ENCODE data around the gene RCAN1. TPM values are rescaled to one million over a fixed set of nuclear protein-coding genes. Genes with fewer than 3 reads are reported as not detected.

The RCAN1 gene
- total and polyA plus RNA-seq, 9 of the 15 experiments (the other 6 are each of a cell fraction or from before 2014, with no cell fraction given) = 4.4 to 16.5 (median 12.3) TPM

DNA sequence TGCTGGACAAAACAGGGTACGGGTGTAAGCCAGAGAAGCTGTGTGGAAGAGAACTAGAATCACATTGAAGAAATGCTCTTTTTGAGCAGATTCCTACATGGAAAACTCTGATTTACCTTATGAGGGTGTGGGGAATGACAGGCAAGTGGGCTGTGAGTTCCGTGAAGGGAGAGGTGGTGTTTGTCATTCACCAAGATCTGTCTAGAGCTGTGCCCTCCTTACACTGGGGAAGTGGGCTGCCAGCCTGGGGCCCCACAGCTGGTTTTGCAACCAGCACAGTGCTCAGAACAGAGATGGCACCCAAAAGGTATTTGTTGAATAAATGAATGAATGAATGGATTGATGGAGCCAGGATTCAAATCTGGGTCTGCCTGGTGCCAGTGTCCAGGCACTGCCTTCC, 10.4 kb downstream of the RCAN1 start:
- no peaks in the 10 kb centered on the region for H3K9me1 ChIP-seq (ENCODE audit: control insufficient read depth, insufficient read depth, low read length)
- BruUV-seq (replicated peaks) = no TSS peak
- no peaks in the 10 kb centered on the region for H3K79me2 ChIP-seq (ENCODE audit: control insufficient read depth, insufficient read depth, low read length)
- H3K27ac ChIP-seq (ENCODE audit: extremely low read depth, low read depth, low read length) = no peak overlapping the region
- no peak overlapping the region for H3K4me3 ChIP-seq
- H3K36me3 ChIP-seq (ENCODE audit: control insufficient read depth, insufficient read depth, low read length) = no peaks in the 10 kb centered on the region
- FAIRE-seq (no peak), DNase-seq (ENCODE audit: extremely low read depth in 1 of 4, low spot score in 3 of 4) (no peak), ATAC-seq (no peak)
- H4K20me1 ChIP-seq (replicated peaks; ENCODE audit: control insufficient read depth, insufficient read depth, low read length) = peaks cover 3% of the 10 kb centered on the region; the same call in 1 of the 2 replicates
- H3K9ac ChIP-seq (ENCODE audit: insufficient read depth in 1 of 2, low read depth in 2 of 2, low read length in 2 of 2) = no peak overlapping the region
- 26% methylated on average over 2 of the region's 2 CpGs for WGBS (ENCODE audit: insufficient coverage, low coverage, missing lambda C conversion rate)
- no peaks in the 10 kb centered on the region; a peak in 1 of 5 replicates for H3K27me3 ChIP-seq (ENCODE audit: control insufficient read depth in 2 of 2, insufficient read depth in 2 of 2, low read length in 2 of 2)
- TF ChIP-seq ZNF551 (CRISPR knock-in tag; IDR thresholded peaks at IDR 0.05) = no peak
- TF ChIP-seq XRCC4 (IDR thresholded peaks at IDR 0.05; ENCODE audit: extremely low read depth, insufficient read depth, insufficient read length) = no peak
- no peak for TF ChIP-seq NR2F6 (CRISPR knock-in tag; IDR thresholded peaks at IDR 0.05)
- H3K9me3 ChIP-seq (replicated peaks; ENCODE audit: control insufficient read depth, insufficient read depth, low read depth, low read length) = no peaks in the 10 kb centered on the region
- POLR2A ChIA-PET = no interaction called here
- CTCF ChIA-PET (ENCODE audit: low intra/inter-chr PET ratio) = no interaction called here
- in situ Hi-C loops (cut with MboI) = no loop called here
- H3K4me2 ChIP-seq (ENCODE audit: insufficient read depth, low read length) = no peak overlapping the region
- H3K4me1 ChIP-seq (replicated peaks in 1 of 2; ENCODE audit: control insufficient read depth in 2 of 2, insufficient read depth in 2 of 2, low read length in 2 of 2) = no peaks in the 10 kb centered on the region; a peak in 1 of 5 replicates
- H2AFZ ChIP-seq (ENCODE audit: low read depth, low read length) = no peak overlapping the region
- intact Hi-C loops (cut with micrococcal nuclease) = no loop called here

DNA sequence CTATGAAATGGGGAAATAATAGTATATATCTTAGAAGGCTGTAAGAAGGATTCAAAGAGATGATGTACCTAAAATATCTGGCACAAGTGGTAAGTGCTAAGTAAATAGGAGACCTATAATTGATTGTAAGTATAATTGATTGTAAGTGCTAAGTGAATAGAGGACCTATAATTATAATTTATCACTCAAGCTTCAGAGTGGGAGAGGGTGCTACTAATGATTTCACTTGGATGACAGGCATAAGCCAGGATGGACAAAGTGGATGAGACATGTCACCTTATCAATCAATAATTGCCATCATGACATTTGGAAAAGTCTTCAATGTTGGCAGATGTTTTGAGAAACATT, 11.2 kb downstream of the RCAN1 start:
- H4K20me1 ChIP-seq (replicated peaks; ENCODE audit: control insufficient read depth, insufficient read depth, low read length) = peaks cover 3% of the 10 kb centered on the region; the same call in 1 of the 2 replicates
- FAIRE-seq = no peak
- no TSS peak for BruUV-seq (replicated peaks)
- no peak overlapping the region for H2AFZ ChIP-seq (ENCODE audit: low read depth, low read length)
- ChIA-PET CTCF (ENCODE audit: low intra/inter-chr PET ratio) (interaction anchor here (0.8 to 2.4 kb wide), 4 partner anchors 27 to 236 kb away, joined by 3 to 18 read pairs (median 7); no protein-coding TSS in a partner anchor), POLR2A (interaction anchor here (0.7 to 2.2 kb wide), 3 partner anchors 9 to 28 kb away, joined by 3 to 4 read pairs (median 4); no protein-coding TSS in a partner anchor)
- H3K9ac ChIP-seq (ENCODE audit: insufficient read depth in 1 of 2, low read depth in 2 of 2, low read length in 2 of 2) = no peak overlapping the region
- intact Hi-C loops (cut with micrococcal nuclease) (loop anchor here (1.0 to 2.0 kb wide), 2 partner anchors 27 to 93 kb away; no protein-coding TSS in a partner anchor), in situ Hi-C loops (cut with MboI) (no loop called here)
- ATAC-seq = no peak
- no peaks in the 10 kb centered on the region for H3K9me1 ChIP-seq (ENCODE audit: control insufficient read depth, insufficient read depth, low read length)
- H3K4me2 ChIP-seq (ENCODE audit: insufficient read depth, low read length) = no peak overlapping the region
- no peak overlapping the region for H3K4me3 ChIP-seq
- H3K36me3 ChIP-seq (ENCODE audit: control insufficient read depth, insufficient read depth, low read length) = no peaks in the 10 kb centered on the region
- no peaks in the 10 kb centered on the region; a peak in 1 of 5 replicates for H3K4me1 ChIP-seq (replicated peaks in 1 of 2; ENCODE audit: control insufficient read depth in 2 of 2, insufficient read depth in 2 of 2, low read length in 2 of 2)
- DNase-seq (ENCODE audit: extremely low read depth in 1 of 4, low spot score in 3 of 4) = no peak
- H3K27ac ChIP-seq (ENCODE audit: extremely low read depth, low read depth, low read length) = no peak overlapping the region
- H3K27me3 ChIP-seq (ENCODE audit: control insufficient read depth in 2 of 2, insufficient read depth in 2 of 2, low read length in 2 of 2) = no peaks in the 10 kb centered on the region; a peak in 1 of 5 replicates
- no peaks in the 10 kb centered on the region for H3K9me3 ChIP-seq (replicated peaks; ENCODE audit: control insufficient read depth, insufficient read depth, low read depth, low read length)
- H3K79me2 ChIP-seq (ENCODE audit: control insufficient read depth, insufficient read depth, low read length) = no peaks in the 10 kb centered on the region
- TF ChIP-seq RBFOX2 (IDR thresholded peaks at IDR 0.05; ENCODE audit: low read depth, low read length) (no peak), SMARCE1 (IDR thresholded peaks at IDR 0.05) (no peak), TOE1 (IDR thresholded peaks at IDR 0.05; ENCODE audit: borderline replicate concordance) (no peak), TOE1 (CRISPR knock-in tag; IDR thresholded peaks at IDR 0.05; ENCODE audit: borderline replicate concordance, low read depth) (no peak), KHSRP (IDR thresholded peaks at IDR 0.05) (no peak), ZNF324 (CRISPR knock-in tag; IDR thresholded peaks at IDR 0.05) (no peak), ZNF197 (CRISPR knock-in tag; IDR thresholded peaks at IDR 0.05; ENCODE audit: low read depth) (no peak), HEY1 (CRISPR knock-in tag; IDR thresholded peaks at IDR 0.05; ENCODE audit: borderline replicate concordance) (no peak), HLTF (IDR thresholded peaks at IDR 0.05) (no peak), XRCC4 (IDR thresholded peaks at IDR 0.05; ENCODE audit: extremely low read depth, insufficient read depth, insufficient read length) (no peak), ZNF282 (CRISPR knock-in tag; IDR thresholded peaks at IDR 0.05) (no peak), MAFG (tag; conservative IDR thresholded peaks at IDR 0.05) (no peak), BCOR (IDR thresholded peaks at IDR 0.05) (no peak), GTF2F1 (IDR thresholded peaks at IDR 0.05; ENCODE audit: low read depth, low read length) (no peak), ZNF133 (CRISPR knock-in tag; IDR thresholded peaks at IDR 0.05) (no peak)
- TF ChIP-seq, protein P1, sequence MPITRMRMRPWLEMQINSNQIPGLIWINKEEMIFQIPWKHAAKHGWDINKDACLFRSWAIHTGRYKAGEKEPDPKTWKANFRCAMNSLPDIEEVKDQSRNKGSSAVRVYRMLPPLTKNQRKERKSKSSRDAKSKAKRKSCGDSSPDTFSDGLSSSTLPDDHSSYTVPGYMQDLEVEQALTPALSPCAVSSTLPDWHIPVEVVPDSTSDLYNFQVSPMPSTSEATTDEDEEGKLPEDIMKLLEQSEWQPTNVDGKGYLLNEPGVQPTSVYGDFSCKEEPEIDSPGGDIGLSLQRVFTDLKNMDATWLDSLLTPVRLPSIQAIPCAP (CRISPR knock-in tag; IDR thresholded peaks at IDR 0.05; ENCODE audit: borderline replicate concordance) = no peak
